Stimulated activated CD4-positive, alpha-beta T cell treated with anti-CD3 and anti-CD28 coated beads, Interleukin-12 subunit alpha, Interleukin-12 subunit beta, amount 100 ng/mL, for 48 hours (primary cell): ENCODE measurements around the gene MINK1.

Experiments
- DNase-seq, 3 donors: peaks; one replicate each; pipeline ENCODE4 v3.0.0-alpha.2; 2020; ENCODE audit warnings: low read depth in 2 of 3, low spot score in 1 of 3

Gene MINK1

GRCh38 chr17:4928881-4929280, 95.7 kb downstream of the MINK1 start:
- no peak for DNase-seq

DNA sequence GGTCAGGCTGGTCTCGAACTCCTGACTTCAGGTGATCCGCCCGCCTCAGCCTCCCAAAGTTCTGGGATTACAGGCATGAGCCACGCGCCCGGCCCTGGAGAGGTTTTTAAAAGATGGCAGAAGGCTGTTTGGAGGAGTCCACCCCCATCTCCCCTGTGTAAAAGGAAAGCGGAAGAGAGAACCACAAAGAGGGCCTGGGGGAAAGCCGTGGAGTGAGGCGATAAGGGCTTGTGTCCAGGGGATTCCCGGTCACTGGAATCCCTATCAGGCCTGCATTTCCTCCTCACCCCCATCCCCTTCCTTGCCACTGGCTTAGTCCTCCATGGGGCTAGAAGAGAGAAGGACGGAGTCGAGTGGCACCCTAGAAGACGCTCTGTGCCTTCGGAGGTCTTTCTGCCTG, 98.8 kb downstream of the MINK1 start, which contains the start of gene GP1BA:
Gene GP1BA (plus strand): TSS at position 315 of the 400 bp plus-strand sequence. CDS start 328 bp downstream, outside the sequence.
- DNase-seq, result no peak

- DNase-seq, result no peak
These were observed 99.6 kb downstream of the MINK1 start for GRCh38 chr17:4932756-4933155.

DNA sequence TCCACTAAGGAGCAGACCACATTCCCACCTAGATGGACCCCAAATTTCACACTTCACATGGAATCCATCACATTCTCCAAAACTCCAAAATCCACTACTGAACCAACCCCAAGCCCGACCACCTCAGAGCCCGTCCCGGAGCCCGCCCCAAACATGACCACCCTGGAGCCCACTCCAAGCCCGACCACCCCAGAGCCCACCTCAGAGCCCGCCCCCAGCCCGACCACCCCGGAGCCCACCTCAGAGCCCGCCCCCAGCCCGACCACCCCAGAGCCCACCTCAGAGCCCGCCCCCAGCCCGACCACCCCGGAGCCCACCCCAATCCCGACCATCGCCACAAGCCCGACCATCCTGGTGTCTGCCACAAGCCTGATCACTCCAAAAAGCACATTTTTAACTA, 100.5 kb downstream of the MINK1 start:
- DNase-seq, result no peak

GRCh38 chr17:4934173-4934979, 101.2 kb downstream of the MINK1 start:
- no peak for DNase-seq

DNA sequence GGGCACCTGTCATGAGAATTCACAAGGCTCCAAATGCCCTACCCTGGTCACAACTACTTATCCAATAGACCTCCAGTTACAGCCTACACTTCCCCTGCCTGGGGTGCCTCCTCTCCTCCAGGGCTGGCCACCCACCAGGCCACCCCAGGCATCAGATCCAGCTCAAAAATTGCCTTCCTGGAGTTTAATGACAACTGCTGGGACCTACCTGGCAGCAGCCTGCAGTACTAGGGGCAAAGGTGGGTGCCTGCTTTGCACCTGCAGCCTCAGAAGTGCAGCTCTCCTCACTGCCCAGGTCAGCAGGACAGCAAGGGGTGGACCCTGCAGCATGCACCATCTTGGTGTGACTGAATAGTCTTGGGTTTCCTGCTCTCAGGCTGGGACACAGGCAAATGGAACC, 102.5 kb downstream of the MINK1 start:
- DNase-seq, result no peak

DNA sequence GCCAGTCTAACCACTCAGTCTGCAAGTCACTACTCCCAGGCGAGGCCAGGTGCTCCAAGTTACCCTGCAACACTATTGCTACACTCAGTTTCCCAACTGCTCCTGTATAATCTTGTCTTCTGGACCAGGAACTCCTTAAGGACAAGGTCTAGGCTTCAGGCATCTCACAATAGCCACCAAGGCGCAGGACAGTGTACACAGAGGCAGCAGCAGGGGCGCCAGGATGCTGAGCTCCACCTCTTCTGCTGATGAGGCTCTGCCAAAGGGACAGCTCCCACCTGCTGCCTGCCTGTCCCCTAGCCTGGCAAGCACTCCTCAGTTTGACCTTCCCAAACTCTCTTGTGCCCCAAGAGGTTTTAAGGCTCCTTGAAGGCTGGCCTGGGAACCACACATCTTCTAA, 103.3 kb downstream of the MINK1 start:
- no peak for DNase-seq

DNA sequence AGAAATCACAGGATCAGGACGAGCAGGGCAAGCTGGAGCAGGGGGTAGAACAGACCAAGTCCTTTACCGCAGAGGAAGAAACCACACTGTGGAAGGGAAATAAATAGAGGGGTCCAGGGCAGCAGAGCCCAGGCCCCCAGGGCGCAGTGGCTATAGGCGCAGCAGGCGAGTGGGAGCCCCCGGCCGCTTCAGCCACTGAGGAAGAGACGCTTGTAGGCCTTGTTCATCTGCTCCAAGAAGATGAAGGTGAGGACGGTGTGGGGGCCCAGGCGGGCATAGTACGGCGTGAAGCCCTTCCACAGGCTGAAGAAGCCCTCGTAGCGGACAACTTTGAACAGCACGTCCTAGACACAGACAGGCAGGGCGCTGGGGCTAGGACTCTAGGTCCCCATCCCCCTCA, 104.4 kb downstream of the MINK1 start:
- no peak for DNase-seq

DNA sequence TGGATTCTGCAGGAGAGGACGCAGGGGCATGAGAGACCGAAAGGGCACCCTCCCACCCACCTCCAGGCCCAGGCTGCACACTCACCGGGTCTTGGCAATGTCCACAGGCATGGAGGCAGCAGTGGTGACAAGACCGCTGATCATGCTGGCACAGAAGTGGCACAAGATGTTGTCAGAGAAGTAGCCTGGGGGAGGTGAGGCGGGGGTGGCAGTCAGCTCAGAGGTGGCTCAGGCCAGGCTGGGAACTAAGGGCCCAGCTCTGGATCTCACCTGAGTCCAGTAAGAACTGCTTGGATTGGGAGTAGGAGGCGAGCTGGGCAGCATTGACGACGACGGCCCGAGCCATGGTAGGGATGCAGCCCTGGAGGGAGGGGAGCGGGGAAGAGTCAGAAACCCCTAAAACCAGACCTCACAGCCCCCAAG, 104.9 kb downstream of the MINK1 start:
- no peak for DNase-seq

GRCh38 chr17:4938688-4939545, 105.8 kb downstream of the MINK1 start:
- no peak for DNase-seq

DNA sequence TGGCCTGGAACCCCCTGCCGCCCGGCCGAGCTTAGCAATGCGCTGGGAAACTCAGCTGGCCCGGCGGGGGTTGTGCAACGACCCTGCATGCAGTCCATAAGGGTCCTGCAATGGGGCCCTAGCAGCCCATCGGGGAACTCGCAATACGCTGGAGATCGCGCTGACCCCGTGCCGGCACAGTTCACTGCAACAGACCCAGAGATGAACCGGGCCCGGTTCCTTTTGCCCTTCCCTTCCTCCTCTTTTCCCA, 106.3 kb downstream of the MINK1 start:
- DNase-seq, result no peak

- DNase-seq, result peak; percentile 93 to 94 (median 93)
These were observed 106.8 kb downstream of the MINK1 start, which contains the start of the genes RNF167 and SLC25A11 for GRCh38 chr17:4939796-4940554. TSS of gene RNF167 (plus strand) at chr17:4940268. CDS start at chr17:4940910, 642 bp downstream. TSS of gene SLC25A11 (minus strand) at chr17:4940046. CDS start at chr17:4939910, 136 bp downstream.

- DNase-seq, result peak in 1 of 3 donors; percentile 32
These were observed 107.6 kb downstream of the MINK1 start for GRCh38 chr17:4940555-4941318.

- no peak for DNase-seq
These were observed 108.1 kb downstream of the MINK1 start for GRCh38 chr17:4941319-4941610.

DNA sequence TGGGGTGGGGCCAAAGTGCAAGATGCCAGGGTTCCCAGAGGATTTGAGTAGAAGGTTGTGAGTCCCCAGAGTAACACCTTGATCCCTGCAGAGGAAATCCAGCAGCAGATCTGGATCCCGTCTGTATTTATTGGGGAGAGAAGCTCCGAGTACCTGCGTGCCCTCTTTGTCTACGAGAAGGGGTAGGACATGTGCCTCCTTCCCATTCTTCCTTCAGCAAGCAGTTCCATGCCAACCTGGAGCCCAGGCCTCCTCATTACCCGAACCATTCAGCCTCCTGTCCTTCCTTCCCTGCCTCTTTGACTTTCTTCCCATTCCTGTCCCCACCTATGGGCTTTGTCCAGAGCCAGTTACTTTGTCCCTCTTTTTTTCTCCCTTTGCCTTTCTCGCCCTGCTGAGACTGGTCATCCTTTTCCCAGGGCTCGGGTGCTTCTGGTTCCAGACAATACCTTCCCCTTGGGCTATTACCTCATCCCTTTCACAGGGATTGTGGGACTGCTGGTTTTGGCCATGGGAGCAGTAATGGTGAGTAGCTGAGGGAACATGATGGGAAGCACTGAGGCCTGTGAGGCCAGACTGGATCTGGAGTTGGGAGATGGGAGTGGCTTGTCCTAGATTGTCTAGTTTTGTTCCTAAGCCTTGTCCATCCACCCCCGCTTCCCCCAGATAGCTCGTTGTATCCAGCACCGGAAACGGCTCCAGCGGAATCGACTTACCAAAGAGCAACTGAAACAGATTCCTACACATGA, 109.8 kb downstream of the MINK1 start:
- DNase-seq, result no peak

GRCh38 chr17:4944163-4944553, 111.0 kb downstream of the MINK1 start:
- peak in 2 of 3 donors; percentile 19 to 43 for DNase-seq

DNA sequence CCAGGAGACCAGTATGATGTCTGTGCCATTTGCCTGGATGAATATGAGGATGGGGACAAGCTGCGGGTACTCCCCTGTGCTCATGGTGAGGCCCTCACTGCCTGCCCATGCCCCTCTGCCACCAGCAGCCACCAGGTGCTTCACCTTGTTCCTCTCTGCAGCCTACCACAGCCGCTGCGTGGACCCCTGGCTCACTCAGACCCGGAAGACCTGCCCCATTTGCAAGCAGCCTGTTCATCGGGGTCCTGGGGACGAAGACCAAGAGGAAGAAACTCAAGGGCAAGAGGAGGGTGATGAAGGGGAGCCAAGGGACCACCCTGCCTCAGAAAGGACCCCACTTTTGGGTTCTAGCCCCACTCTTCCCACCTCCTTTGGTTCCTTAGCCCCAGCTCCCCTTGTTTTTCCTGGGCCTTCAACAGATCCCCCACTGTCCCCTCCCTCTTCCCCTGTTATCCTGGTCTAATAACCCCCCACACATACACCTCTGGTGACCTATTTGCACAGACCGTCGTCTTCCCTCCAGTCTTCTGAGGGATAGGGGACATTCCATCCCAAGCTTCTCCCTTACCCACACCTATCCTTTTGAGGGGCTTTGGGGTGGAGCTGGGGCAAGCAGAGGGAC, 111.5 kb downstream of the MINK1 start:
- DNase-seq, result peak in 1 of 3 donors; percentile 21

DNA sequence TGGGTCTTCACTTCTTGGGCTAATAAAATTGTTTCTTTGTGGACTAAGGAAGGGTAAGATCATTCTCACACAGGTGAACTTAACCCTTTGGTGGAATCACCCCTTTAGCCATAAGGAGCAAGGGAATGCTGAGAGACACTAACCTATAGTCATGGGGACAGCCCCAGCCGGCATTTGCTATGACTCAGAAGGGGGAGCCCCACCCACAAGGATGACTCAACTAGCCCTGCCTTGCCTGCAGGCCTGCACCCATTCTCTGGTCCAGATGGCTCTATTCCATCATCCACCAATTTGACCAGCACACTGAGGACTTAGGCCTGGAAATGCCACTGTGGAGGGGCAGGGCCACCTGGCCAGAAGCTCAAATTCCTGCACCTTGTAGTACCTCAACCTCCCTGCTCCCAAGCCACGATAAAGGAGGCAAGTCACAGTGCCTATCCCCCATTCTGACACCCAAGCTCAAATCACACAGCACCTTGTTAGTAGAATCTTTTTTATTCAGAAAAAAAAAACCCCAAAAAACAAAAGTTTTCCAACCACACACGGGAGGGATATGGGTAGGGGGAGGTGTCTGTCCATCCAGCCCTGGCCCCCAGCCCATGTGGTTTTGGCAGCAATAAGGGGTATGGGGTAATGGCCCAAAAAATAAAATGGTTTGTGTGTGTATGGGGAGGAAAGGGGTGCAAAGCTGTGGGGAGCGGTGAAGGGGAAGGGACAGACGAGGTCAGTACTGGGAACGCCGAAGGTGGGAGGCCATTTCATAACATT, 112.2 kb downstream of the MINK1 start:
- peak; percentile 79 to 90 (median 80) for DNase-seq

- DNase-seq, result no peak
These were observed 112.8 kb downstream of the MINK1 start for GRCh38 chr17:4945944-4946280.
